ENCODE measurements around the gene POLG2.

The POLG2 gene

GRCh38 chr17:64496786-64497564, at the start of gene POLG2:
Gene POLG2, minus strand, starts transcription at chr17:64497054. Its CDS starts 86 bp downstream, at chr17:64496968.
- peak; percentile 97 for DNase-seq

- no peak for DNase-seq
These were observed 47.9 kb upstream of the POLG2 start for GRCh38 chr17:64544742-64545141.

DNA sequence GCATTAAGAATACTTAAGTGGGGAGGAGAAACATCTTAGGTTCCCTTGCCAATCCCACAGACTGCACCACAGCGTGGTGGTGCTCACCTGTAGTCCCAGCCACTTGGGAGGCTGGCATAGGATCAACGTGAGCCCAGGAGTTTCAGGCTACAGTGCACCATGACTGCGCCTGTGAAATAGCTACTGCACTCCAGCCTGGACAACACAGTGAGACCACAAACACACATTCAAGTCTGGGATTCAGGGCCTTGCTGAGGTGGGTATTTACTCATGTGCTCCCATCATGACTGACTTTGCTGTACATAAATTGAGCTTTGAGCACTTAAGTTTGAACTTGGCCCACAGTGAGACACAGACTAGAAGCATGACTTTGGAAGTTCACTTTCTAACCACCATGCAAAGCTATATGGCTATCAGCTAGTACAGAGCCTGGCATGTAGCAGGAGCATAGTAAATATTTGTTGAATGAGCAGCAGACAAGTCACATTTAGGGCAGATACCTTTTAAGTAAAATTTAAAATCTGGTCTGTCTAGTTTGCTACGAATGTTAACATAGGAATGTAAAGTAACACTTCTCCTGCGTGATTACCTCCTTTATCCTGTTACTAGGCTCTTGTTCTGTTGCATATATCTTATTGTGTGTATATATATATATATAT, 43.4 kb upstream of the POLG2 start:
- no peak for DNase-seq

DNA sequence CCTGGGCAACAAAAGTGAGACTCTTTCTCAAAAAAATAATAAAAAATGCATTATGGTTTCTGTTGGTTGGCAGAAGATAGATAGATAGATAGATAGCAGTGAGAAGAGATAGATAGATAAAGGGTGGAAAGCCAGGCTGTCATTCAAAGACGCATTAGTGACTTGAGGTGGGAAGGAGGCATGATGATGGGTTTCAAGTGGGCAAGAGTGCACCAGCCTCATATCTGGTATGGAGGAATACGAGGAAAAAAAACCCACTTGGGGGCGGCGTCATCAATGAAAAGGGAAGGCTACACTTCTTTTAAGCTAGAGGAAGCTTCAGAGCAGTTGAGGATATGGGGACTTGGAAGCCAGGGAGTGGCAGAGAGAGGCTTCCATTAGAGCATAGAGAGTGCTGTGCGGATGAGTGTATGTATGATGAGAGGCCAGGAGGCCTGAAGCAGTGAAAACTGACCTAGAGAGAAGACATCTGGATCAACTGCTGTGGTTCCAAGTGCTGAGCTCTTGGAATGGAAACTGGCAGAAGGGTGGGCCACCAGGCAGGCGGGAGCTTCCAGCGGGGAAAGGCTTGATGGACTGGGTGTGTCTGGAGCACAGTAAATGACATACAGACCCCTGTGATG, 41.8 kb upstream of the POLG2 start:
- DNase-seq = no peak

GRCh38 chr17:64537488-64537887, 40.6 kb upstream of the POLG2 start:
- no peak for DNase-seq

DNA sequence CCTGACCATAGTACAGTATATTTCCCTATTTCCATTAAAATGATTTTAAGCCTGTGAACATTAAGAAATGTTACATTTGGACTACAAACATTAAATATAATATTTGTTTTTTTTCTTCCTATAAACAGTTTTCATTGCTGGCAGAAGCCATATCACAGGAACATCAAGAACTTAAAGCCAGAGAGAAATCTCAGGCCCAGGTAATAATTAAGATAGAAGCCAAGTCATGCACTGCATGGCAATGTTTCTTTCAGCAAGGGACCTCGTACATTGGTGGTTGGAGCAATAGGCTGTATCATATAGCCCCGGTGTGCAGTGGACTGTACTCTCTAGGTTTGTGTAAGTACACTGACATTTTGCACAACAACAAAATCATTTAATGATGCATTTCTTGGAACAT, 40.1 kb upstream of the POLG2 start:
- no peak for DNase-seq

DNA sequence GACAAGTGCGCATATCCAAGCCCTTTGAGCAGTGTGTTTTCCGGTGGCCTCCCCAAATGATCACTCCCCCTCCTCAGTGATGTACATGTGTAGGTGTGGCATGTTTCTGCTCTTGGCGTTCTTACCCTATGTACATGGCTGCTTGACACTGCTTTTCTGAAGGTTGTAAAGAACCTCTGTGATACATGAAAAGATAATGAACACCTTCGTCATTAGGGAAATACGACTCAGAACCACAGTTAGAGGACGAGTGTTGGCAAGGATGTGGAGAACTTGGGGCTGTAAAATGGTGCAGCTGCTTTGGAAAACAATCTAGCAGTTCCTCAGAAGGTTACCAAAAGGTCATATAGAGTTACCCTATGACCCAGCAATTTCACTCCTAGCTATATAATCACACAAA, 38.5 kb upstream of the POLG2 start:
- DNase-seq = no peak

DNA sequence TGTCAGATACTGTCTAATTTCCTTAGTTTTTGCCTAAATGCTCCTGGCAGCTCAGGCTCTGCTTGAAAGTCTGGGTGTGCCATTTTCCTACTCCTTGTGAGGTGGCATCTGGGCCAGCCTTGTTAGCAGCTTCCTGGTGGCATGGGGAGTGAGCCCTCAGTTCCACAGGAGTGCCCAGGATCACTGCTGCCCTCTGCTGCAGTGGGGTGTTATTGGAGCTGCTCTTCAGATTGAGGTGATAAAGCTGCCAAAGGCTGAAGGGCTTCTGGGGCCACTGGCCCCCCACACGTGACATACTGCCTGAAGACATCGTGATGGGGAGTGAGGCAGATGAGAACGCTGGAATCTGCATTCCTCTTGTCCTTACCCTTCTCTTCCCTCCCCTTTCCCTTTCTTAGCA, 37.3 kb upstream of the POLG2 start:
- DNase-seq = peak in 1 of 2 experiments; percentile 28

DNA sequence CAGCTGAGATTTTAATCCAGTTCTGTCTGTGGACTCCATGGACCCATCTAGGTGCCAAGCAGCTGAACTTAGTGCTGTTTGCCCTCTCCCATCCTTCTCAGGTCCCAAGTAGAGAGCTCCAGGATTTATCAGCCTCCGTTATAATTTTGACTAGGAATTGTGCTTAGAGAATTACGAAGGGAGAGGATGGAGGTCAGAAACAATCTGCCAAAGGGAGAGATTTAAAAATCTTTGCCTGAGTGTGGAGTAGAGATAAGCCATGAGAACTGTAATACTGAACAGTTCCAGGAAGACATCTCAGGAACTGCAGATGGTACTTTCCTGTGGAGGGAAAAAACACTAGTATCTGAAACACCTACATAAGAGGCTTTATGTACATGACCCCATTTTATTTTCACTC, 36.9 kb upstream of the POLG2 start:
- no peak for DNase-seq

GRCh38 chr17:64532409-64532808, 35.6 kb upstream of the POLG2 start:
- DNase-seq = no peak

GRCh38 chr17:64531955-64532371, 35.1 kb upstream of the POLG2 start:
- no peak for DNase-seq

DNA sequence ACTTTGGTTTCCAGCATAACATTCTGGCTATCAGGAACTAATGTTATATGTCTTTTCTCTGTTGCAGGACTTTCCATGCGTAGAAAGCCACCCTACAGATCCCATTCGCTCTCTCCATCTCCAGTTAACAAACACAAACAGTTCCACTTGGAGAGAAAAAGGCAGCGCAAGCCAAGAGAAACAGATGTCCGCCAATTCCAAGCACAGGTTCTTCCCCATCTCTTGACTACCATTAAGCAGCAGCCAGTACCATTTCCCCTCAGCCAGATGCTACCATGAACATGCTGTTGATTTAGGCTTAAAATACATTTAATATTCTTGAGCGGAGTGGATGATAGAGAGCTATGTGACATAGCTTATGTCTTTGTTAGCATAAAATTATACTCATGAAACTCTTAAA, 32.4 kb upstream of the POLG2 start:
- no peak for DNase-seq

GRCh38 chr17:64527914-64528313, 31.1 kb upstream of the POLG2 start:
- no peak for DNase-seq

DNA sequence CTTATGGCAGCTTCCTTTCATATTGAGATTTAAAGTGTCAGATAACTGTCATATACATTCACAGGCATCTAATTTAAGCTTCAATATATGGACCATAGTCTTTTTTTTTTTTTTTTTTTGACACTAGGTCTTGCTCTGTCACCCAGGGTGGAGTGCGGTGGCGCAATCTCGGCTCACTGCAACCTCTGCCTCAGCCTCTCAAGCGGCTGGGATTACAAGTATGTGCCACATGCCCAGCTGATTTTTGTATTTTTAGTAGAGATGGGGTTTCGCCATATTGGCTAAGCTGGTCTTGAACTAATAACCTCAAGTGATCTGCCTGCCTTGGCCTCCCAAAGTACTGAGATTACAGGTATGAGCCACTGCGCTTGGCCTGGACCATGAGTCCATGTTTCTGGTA, 23.5 kb upstream of the POLG2 start:
- DNase-seq = no peak

- DNase-seq = no peak
These were observed 22.7 kb upstream of the POLG2 start for GRCh38 chr17:64519601-64520000.

DNA sequence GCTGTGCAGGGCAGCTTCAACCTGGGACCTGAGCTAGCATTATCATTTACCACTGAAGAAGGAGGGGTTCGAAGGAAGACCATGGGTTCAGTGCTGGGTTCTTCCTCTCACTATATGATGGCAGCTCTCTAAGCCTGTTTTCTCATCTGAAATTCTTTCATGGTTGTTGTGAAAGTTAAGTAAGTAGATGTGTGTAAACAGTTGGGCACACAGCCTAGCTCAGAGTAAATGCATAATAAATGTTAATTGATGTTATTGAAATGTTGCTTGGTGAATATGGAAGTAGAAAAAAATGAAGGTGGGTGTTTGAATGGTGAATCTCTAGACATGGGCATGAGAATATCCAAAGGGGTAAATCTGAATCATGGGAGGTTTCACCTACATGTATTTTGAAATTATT, 19.0 kb upstream of the POLG2 start:
- DNase-seq = no peak

- no peak for DNase-seq
These were observed 18.6 kb upstream of the POLG2 start for GRCh38 chr17:64515419-64515818.

DNA sequence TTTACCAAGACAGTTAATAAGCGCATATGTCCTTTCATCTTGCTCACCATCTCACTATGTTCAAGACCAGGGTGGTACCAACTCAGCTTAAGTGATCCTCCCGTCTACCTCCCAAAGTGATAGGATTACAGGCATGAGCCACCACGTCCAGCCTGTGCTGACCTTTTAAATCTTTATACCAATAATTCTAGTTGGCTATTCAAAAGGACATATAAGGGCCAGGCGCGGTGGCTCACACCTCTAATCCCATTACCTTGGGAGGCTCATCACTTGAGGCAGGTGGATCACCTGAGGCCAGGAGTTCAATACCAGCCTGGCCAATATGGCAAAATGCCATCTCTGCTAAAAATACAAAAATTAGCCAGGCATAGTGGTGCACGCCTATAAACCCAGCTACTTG, 12.3 kb upstream of the POLG2 start:
- no peak for DNase-seq

DNA sequence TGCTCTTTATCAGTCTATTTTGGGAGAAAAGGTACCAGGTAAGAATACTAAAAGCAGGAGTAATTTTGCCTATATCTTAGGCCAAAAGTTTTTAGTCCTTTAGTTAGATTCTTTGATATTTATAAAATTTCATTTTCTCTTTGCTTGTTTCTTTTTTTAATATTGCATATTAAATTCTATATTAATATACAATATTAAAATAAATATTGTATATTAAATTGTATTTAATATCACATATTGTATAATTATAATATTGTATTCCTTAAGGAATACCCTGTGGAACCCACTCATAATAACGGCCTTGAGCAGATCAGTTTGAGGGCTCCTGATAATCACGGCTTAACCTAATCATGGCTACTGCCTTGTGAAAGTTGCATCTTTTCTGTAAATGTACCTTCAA, 11.8 kb upstream of the POLG2 start:
- no peak for DNase-seq

- peak in 1 of 2 experiments; percentile 41 for DNase-seq
These were observed 10.5 kb upstream of the POLG2 start for GRCh38 chr17:64507413-64507782.

GRCh38 chr17:64506576-64507412, 9.9 kb upstream of the POLG2 start, which contains the start of gene CEP95:
Gene CEP95, plus strand, starts transcription at chr17:64506977. Its CDS starts 121 bp downstream, at chr17:64507098.
- peak; percentile 95 to 97 for DNase-seq

GRCh38 chr17:64506201-64506575, 9.3 kb upstream of the POLG2 start, which contains the start of gene DDX5:
Gene DDX5, minus strand, starts transcription at chr17:64506289. Its CDS starts 170 bp downstream, at chr17:64506119.
- peak; percentile 98 to 99 for DNase-seq
